Mucosa of descending colon (tissue), 3 donors: ENCODE measurements around the gene TNFRSF4. TPM values are rescaled to one million over a fixed set of nuclear protein-coding genes. Genes with fewer than 3 reads are reported as not detected.

Experiments used
- ATAC-seq: fragments of 200-7000 bp; cut with Tn5 transposase; one replicate; pipeline ENCODE4 v1.9.1; 2020; ENCODE audit warnings: mild to moderate bottlenecking, moderate library complexity
- DNase-seq, 3 donors: peaks; one replicate each; pipeline ENCODE4 v3.0.0-alpha.2; 2020
- H3K36me3 ChIP-seq: fragments of 200-600 bp; one replicate; pipeline ENCODE4 v1.8.0; 2021; ENCODE audit warnings: low read depth, mild to moderate bottlenecking
- H3K4me1 ChIP-seq: fragments of 200-600 bp; one replicate; pipeline ENCODE4 v1.8.0; 2021; ENCODE audit warnings: low read depth, mild to moderate bottlenecking
- H3K4me3 ChIP-seq: fragments of 200-600 bp; one replicate; pipeline ENCODE4 v1.8.0; 2021; ENCODE audit warnings: mild to moderate bottlenecking
- H3K9me3 ChIP-seq: fragments of 200-600 bp; one replicate; pipeline ENCODE4 v1.8.0; 2021; ENCODE audit warnings: mild to moderate bottlenecking
- CTCF ChIP-seq: fragments of 200-600 bp; IDR thresholded peaks from one replicate; pipeline ENCODE4 v1.8.0; 2022; ENCODE audit warnings: antibody characterized with exemption, mild to moderate bottlenecking
- intact Hi-C, 2 donors: fragments of 100-400 bp; cut with DNase I in 1 of 2; cut with micrococcal nuclease in 1 of 2; formaldehyde crosslinking; loops; one replicate each; pipeline versions ENCODE4 v1.11.0 to v1.11.1; 2022; cut with DNase I, micrococcal nuclease
- total RNA-seq, 3 donors: library from RNA; stranded (reverse); fragmentation: NEBNext Ultra II Directional in 2 of 3; extraction: Animal tissue kit (Norgen Biotek cat#: 25700) in 2 of 3; gene quantifications; one replicate each; pipeline versions ENCODE4 v1.2.1 to v1.2.4, GENCODE V29; 2021 to 2023
- donor health status: DM: no; HTN: no; CAD: no; lungs with moderate emphysema.
- donor health status: DM: no; HTN: no; CAD: no.
- donor health status: DM: no; HTN: yes; CAD: no.

The TNFRSF4 gene
- total RNA-seq, 3 donors from 2014 or later = 0.69 to 1.2 (median 0.80) TPM

DNA sequence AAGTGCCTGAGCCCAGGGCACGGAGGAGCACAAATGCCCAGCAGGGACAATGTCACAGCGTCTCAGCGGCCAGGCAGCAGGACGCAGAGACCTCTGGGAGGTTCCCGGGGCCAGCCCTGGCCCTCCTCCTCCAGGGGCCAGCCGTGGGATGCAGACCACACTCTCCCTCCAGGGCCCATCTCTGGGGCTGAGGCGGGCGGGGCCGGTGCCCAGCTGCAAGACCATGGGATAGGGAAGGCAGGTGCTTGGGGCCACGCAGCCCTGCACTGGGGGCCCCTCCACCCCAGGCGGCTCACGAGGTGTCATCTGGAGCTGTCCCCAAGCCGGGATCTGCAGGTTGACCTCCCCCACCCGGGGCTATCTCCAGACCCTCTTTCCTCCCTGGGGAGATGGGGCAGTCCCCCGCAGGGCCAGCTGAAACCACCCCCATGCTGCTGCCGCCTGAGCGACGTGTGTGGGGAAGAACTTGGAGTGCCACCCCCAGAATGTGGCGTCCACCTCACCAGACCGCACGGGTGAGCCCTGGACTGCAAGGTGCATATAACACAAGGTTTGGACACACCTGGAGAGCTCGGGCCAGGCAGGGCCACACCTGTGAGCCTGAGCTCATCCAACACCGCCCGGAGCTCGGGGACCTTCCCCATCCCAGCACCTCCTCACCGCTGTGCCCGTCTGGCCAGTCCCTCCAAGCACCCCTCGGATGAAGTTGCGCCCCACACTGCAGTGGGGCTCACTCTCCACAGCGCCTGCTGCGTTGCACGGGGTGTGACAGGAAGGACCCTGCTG is 44.3 kb downstream of the TNFRSF4 start:
- no peaks in the 10 kb centered on the region for H3K9me3 ChIP-seq
- TF ChIP-seq CTCF = no peak
- intact Hi-C loops = no loop called here
- DNase-seq (peak; percentile 25 to 60 (median 52)), ATAC-seq (peak; percentile 4)
- no peaks in the 10 kb centered on the region for H3K36me3 ChIP-seq
- H3K4me1 ChIP-seq = peaks cover 6% of the 10 kb centered on the region
- H3K4me3 ChIP-seq = no peak overlapping the region

- Histone ChIP-seq H3K4me3 (no peak overlapping the region), H3K4me1 (peaks cover 6% of the 10 kb centered on the region), H3K36me3 (no peaks in the 10 kb centered on the region), H3K9me3 (no peaks in the 10 kb centered on the region)
- ATAC-seq = no peak
- TF ChIP-seq CTCF = no peak
- DNase-seq = peak; percentile 21 to 56 (median 46)
- intact Hi-C loops = no loop called here
Measured at GRCh38 chr1:1168451-1169411, 45.2 kb downstream of the TNFRSF4 start.

DNA sequence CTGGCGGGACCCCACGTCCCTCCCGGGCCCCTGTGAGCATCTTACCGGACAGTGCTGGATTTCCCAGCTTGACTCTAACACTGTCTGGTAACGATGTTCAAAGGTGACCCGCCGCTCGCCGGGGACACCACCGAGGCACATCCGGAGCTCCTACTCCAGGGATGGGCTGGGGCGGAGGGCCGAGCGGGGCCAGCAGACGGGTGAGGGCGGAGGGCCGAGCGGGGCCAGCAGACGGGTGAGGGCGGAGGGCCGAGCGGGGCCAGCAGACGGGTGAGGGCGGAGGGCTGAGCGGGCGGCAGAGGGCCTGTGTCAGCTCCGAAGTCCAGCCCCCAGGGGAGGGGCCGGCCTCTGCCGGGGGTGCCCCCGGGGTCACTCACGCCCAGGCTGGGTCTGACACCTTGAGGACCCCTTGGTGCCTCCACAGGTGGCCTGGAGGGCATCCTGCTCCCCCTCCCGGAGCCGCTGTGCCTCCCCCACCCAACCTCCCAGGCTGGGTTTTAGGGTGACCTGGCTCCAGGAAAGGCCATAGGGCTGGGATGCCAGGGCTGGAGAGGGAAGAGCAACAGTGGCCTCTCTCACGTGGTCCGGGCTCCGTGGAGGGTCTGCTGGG is 46.0 kb downstream of the TNFRSF4 start:
- Histone ChIP-seq H3K9me3 (no peaks in the 10 kb centered on the region), H3K36me3 (no peaks in the 10 kb centered on the region), H3K4me1 (peaks cover 6% of the 10 kb centered on the region), H3K4me3 (no peak overlapping the region)
- intact Hi-C loops = no loop called here
- no peak for TF ChIP-seq CTCF
- ATAC-seq (no peak), DNase-seq (peak; percentile 12 to 50 (median 47))

DNA sequence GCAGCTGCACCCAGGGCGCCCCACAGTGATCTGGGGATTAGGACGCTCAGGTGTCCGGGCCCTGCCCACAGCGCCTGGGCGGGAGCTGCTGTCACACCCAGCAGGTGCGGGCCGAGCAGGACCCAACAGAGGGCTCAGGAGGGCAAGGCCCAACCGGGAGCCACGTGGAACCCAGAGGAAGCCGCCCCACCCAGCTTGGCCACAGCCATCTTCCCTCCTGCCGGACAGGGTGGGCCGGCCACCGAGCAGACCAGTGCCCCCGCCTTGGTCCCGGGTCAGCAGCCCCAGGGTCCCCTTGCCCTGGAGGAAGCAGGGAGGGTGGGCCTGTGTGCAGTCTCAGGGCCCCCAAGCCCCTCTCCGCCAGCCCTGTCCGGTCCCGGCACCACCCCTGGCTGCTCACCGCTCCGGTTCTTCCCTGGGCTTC is 46.5 kb downstream of the TNFRSF4 start:
- DNase-seq = peak; percentile 85 to 91 (median 88)
- TF ChIP-seq CTCF = no peak

DNA sequence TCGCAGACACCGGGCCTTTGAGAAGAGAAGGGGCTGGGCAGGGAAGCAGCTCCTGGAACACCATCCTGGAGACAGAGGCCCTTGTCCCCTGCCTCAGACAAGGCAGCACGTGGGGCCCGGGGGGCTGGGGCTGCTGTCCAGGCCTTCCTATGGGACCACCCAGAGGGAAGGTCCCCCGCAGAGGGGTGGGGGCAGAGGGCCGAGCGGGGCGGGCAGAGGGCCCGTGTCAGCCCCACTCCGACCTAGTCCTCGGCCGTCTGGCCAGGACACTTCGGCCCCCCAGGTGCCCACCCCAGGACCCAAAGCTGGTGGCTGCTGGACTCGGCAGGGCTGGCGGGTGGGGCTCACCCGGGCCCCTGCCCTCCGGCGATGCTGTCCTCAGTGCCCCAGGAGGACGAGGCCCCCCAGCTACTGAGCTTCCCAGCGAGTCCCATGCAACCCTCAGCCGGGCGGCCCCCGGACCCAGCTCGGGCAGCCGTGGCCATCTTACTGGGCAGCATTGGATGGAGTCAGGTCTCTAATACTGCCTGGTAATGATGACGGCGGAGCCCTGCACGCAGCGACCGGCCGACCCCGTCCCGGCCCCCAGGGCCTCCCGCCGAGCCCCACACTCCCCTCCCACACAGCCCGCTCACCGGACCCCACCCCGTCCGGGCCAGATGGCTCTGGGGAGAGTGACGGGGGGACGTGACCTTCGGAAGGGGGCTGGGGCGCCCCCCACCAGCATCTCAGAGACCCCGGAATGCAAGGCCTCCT is 47.1 kb downstream of the TNFRSF4 start:
- TF ChIP-seq CTCF = no peak
- Histone ChIP-seq H3K4me3 (no peak overlapping the region), H3K9me3 (no peaks in the 10 kb centered on the region), H3K4me1 (peaks cover 7% of the 10 kb centered on the region), H3K36me3 (no peaks in the 10 kb centered on the region)
- intact Hi-C loops = no loop called here
- peak in 2 of 3 donors; percentile 48 to 54 for DNase-seq
- ATAC-seq = no peak

More for the DNA sequence above, 46.5 kb downstream of the TNFRSF4 start:
- intact Hi-C loops = no loop called here
- peak; percentile 46 for ATAC-seq
- Histone ChIP-seq H3K36me3 (no peaks in the 10 kb centered on the region), H3K4me1 (peaks cover 6% of the 10 kb centered on the region), H3K9me3 (no peaks in the 10 kb centered on the region), H3K4me3 (no peak overlapping the region)
